Smooth muscle cell of the coronary artery (primary cell): ENCODE measurements around the gene SNX9. TPM values are rescaled to one million over a fixed set of nuclear protein-coding genes. Genes with fewer than 3 reads are reported as not detected.

ENCODE experiments used
- total RNA-seq: library from RNA; depleted of rRNA; stranded (reverse); fragments of >200 nt; gene quantifications from 2 replicates; pipeline ENCODE4 v1.2.3, GENCODE V29; 2014; ENCODE audit warnings: low replicate concordance

SNX9 gene
- total RNA-seq = 41.1 and 103 TPM in 2 replicates

DNA sequence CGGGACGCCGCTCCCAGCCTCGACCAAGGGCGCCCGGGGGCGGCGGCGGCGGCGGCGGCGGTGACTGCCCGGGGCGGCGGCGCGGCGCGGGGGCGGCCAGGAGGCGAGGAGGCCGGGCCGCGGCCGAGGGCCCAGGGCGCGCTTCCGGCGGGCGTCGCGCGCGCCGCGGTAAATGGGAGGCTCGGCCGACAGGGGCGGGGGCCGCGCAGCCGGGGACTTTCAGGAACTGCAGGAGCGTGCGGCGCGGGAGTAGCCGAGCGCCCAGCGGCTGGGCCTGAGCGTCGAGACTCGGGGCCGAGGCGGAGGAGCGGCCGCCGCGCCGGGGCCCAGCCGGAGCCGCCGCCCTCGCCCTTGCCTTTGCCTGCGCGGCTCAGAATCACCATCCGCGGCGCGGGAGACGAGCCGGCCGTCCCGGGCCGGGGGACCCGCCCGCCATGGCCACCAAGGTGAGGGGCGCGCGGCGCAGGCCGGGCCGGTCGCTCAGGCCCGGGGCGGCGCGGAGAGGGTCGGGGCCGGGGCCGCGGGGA is at the start of gene SNX9:
SNX9 (plus strand) TSS at position 246 of the 527 bp plus-strand sequence; CDS start at position 435, 189 bp downstream.

GRCh38 chr6:157981395-157982101 is 158.5 kb downstream of the SNX9 start, which contains the start of gene SYNJ2:
TSS of gene SYNJ2 (plus strand) at chr6:157981863. CDS start at chr6:157981962, 99 bp downstream.

Other genes with a start within 250 kb of the SNX9 start
- gene SYNJ2, start 158.6 kb downstream of the SNX9 start, total RNA-seq = 31.7 and 64.1 TPM in 2 replicates